NCI-H526 (cell line): Measurements from ENCODE around the gene DTX1.
A peak's percentile ranks its signal among the peaks of the same experiment; 100 is the strongest.

Source experiments
- DNase-seq, 2 experiments: peaks; one replicate each; lab custom pipeline; 2025; lab: John Stamatoyannopoulos, UW

DTX1 gene

GRCh38 chr12:113055594-113056380, 743 bp upstream of the DTX1 start:
- no peak for DNase-seq

- DNase-seq: no peak
Measured at GRCh38 chr12:113056381-113056630, 224 bp upstream of the DTX1 start.

GRCh38 chr12:113057565-113058485, 1.3 kb downstream of the DTX1 start:
- no peak for DNase-seq

GRCh38 chr12:113058553-113058952, 2.0 kb downstream of the DTX1 start:
- DNase-seq: no peak

- no peak for DNase-seq
Measured at GRCh38 chr12:113059071-113059595, 2.6 kb downstream of the DTX1 start.

DNA sequence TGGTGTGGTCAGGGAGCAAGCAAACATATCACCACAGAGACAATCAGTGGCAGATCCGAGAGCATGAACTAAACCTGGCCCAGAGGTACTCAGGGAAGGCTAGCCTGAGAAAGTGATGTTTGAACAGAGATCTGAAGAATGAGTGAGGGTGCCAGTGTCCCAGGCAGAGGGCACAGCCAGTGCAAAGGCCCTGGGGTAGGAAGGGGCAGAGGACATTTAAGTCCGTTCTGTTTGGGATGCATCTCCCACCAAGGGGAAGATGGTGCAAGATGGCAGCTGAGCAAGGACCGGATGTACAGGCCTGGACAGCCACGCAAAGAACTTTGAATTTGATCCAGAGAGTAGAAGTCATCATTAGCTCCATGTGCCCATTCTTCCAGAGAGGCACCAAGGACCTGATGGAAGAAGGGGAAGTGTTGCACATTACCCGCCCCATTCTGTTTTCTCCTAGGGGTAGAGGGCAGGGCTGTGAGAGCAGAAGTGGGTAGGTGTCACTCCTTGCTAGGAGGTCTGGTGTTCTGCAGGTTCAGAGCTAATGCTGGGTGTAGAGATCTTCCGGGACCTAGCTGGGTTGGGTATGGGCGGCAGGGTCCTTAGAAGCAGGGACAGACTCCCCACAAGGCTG, 3.9 kb downstream of the DTX1 start:
- no peak for DNase-seq

- DNase-seq: no peak
Measured at GRCh38 chr12:113061061-113061694, 4.6 kb downstream of the DTX1 start.

DNA sequence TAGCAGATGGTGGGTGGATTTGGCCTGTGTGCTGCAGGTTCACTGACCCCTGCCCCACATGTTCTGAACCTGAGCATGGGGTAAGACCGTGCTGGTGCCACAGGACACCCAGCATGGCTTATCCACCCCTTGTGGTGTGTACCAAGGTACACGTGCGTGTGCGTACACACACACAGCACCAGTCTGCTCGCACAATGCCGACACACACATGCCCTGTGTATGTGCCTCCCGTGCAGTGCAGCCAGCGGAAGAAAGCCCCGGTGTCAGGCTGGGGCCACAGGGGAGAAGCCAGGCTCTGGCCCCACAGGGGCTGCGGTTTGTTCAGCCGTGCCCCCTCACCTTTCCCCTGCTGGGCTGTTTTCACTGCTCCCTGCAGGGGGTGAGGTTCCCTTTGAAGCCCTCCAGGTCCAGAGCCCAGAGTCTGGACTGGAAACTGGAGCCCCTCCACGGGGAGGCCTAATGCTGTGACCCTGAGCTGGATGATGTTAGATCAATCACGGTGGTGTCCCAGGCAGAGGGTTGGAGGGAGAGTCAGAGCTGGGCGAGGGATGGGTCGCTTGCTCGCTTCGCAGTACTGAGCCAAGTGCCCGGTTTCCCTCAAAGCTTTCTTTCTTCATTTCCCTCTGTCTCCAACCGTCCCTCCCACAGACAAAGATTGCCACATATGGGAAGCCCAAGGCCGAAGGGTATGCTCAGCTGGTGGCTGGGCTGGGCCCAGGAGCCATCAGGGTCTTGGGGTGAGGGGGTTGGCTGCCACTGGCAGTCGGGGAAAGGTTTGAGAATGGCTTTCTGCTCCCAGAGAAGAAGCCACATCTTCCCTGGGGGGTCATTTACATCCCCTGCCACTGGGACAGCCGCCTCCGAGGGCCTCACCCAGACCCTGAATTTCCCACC, 6.2 kb downstream of the DTX1 start:
- DNase-seq: no peak

- DNase-seq: no peak
Measured at GRCh38 chr12:113063396-113064350, 7.1 kb downstream of the DTX1 start.

GRCh38 chr12:113064395-113065125, 8.0 kb downstream of the DTX1 start:
- DNase-seq: no peak

- peak in 1 of 2 experiments; percentile 48 for DNase-seq
Measured at GRCh38 chr12:113065126-113066007, 8.8 kb downstream of the DTX1 start.

DNA sequence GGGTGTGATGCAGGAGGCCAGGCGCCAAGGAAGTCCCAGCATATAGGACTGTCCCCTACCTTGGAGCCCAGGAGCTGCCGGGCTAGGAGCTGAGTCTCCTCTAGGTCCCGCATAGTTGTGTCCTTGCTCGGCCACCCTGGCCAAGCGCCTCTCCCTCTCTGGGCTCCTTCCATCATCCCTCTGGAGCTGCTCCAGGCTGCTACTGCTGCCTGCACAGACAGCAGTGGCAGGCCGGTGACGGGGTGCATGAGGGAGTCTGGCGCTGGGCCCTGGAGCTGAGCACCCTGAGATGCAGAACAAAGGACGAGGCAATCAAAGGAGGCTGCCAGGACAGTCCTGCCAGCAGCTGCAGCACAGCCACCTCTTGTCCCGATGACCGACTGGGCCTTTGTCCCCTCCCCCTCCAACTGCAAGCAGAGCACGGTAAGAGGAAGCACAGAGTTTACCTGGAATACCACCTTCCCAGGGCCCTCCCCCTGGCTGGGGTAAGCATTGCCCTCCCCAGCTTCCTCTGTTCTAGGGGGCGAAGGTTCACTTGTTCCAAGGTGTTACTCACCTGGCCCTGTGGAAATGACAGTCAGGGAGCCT, 10.4 kb downstream of the DTX1 start:
- DNase-seq: no peak

GRCh38 chr12:113067987-113068935, 11.7 kb downstream of the DTX1 start:
- DNase-seq: peak in 1 of 2 experiments; percentile 32

DNA sequence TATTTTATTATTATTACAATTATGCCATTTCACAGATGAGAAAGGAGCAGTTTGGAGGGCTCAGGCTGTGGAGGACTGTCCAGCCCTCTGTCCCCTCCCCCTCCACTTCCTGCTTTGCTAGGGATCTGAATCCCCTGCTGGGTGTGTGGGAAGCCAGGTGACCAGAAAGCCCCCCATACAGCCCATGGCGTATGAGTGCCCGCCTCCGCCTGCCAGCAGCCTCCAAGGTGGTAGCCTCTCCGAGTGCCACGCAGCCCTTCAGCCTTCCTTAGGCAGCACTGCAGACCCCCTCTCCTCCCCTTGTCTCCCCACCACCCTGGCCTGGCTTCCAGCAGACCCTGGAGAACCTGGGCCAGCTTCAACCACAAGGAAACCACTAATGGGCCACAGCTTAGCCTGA, 12.6 kb downstream of the DTX1 start:
- DNase-seq: no peak

GRCh38 chr12:113069751-113070116, 13.2 kb downstream of the DTX1 start:
- DNase-seq: no peak

GRCh38 chr12:113070117-113070906, 13.8 kb downstream of the DTX1 start:
- no peak for DNase-seq
